GM18951 (cell line): Measurements from ENCODE around the gene IGFL4.

Source experiments
- POLR2A ChIP-seq: IDR thresholded peaks from 4 replicates; pipeline ENCODE4 v1.6.1; 2011; ENCODE audit warnings: mild to moderate bottlenecking; ENCODE audit not compliant: insufficient read length, insufficient read depth; ENCODE audit errors: extremely low read depth
- in situ Hi-C: fragments of 300-500 bp; cut with MboI; formaldehyde crosslinking; loops from one replicate; pipeline ENCODE4 v1.12.0; 2022; ENCODE audit warnings: low sequenced_read_pairs, mixed read lengths, inconsistent platforms; ENCODE audit not compliant: unreplicated experiment

IGFL4 gene

DNA sequence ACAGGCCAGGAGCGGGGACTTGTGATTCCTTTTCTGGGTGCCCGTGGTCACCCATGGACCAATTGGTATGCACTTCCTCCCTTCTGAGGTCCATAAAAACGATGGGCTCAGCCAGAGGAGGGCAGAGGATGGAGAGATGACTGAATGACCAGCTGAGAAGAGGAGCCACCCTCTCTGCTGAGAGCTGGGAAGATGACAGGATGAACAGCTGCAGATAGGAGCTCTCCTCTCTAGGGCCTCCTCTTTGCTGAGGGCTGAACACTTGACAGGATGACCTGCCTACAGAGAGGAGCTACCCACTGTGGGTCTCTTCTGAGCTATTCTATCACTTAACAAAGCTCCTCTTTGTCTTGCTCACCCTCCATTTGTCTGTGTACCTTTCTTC lies 4.1 kb downstream of the IGFL4 start:
- in situ Hi-C loops = no loop called here
- TF ChIP-seq POLR2A = no peak

DNA sequence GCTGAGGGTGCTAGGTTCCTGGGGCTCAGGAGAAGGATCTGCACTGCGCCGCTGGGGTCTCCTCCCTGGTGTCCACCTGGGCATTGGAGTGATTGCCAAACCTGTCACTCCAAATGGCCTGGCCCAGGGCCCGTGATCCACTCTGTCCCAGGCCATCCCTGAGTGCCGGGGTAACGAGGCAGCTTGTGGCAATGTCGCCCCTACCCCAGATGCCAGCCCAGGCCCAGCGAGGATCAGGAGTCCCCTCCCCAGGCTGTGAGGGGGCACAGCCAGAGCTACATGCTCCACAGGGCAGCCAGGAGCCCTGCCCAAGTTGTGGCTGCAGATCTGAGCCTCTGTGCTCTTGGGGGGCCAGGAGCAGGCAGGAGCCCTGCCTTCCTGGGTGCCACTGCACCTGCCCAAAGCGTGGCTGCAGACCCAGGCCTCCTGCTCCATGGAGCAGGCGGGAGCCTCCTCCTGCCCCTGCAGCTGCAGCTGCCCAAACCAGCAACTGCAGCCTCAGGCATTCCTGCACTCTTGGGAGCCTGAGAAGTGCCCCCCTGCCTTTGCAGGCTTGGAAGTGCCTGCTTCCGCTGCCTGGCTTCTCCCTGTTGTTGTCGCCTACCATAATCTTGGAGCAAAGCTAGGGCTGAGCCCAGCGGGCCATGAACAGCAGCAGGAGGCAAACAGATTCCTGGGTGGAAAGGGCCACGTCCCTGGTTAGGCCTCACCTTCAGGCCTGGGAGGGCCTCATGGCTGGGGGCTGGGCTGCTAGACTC lies 4.6 kb downstream of the IGFL4 start:
- in situ Hi-C loops = no loop called here
- no peak for TF ChIP-seq POLR2A

DNA sequence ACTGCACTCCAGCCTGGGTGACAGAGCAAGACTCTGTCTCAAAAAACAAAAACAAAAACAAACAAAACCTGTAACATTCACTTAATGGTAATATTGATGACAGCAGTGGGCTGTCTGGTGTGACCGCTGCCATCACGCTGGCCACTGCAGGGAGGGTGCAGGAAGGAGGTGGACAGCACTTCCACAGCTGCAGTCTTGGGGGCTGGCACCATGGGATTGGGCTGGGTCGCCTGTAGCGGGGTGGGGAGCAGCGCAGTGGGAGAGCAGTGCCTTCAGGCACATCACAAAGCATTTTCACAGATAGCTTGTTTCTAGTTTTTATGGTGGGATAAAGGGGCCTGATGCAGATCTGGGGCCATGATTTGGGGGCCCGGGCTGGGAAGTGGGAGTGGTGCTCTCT lies 5.3 kb downstream of the IGFL4 start:
- TF ChIP-seq POLR2A = no peak
- in situ Hi-C loops = no loop called here

DNA sequence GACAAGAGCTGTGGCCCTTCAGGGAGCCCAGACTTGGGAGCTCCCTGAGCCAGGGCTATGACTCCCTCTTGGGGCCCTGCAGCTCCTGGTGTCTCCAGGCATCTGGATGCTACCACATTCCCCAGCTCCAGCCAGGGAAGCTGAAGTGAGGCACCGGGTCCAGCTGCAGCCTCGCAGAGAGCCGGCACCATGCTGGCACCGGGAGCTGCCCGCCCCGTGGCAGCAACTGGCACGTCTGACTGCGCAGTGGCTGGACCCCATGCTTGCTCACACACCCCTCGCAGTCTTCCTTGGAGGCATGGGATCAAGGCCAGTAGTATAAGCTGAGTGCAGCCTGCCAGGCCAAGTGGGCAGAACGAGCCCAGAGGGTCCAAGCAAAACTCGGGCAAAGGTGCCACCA lies 7.4 kb downstream of the IGFL4 start:
- in situ Hi-C loops = no loop called here
- no peak for TF ChIP-seq POLR2A

DNA sequence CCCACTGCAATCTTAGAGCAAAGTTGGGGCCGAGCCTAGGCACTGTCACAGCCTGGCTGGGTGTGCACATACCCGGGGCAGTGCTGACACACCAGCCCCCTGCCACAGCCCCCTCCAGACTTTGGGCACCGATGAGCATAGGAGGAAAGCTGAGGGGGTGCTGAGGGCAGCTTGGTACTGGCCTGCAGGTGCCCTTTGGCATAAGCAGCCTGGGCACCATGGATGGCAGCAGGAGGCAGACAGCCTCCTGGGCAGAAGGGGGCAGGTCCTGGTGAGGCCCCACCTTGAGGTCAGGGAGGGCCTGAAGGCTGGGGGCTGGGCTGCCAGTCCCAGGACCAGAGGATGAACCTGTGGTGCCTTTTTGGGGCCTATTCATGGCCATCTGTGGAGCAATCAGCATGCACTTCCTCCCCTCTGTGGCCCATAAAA lies 8.2 kb downstream of the IGFL4 start:
- TF ChIP-seq POLR2A = no peak
- in situ Hi-C loops = no loop called here

DNA sequence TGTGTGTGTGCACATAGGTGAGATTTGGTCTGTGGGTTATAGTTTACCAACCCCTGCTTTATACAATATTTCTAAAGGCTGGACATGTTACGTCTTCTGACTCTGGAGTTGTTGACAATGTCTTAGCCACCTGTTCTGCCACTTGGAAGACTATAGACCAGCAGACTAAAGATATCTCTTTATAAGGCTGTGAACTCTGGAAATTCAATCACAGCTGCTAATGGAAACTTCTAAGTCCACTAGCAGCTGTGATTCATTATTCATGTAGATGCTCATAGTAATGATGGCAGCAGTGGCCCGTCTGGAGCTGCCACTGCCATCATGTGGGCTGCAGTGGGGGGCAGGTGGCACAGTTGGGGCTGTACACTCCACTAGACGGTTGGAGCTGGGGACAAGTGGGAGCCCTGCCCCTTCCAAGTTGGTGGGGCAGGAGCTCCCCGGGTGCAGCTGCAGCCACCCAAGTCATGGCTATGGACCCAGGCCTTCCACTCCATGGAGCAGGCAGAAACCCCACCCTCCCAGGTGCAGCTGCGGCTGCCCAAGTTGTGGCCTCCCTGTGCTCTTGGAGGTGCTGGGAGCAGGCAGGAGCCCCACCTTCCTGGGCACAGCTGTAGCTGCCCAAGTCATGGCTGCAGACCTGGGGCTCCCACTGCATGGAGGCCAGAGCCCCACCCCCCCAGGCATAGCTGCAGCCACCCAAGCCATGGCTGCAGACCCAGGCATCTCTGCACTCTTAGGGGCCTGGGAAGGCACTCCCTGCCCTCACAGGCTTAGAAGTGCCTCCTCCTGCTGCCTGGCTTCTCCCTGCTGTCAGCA lies 8.8 kb downstream of the IGFL4 start:
- no peak for TF ChIP-seq POLR2A
- in situ Hi-C loops = no loop called here

DNA sequence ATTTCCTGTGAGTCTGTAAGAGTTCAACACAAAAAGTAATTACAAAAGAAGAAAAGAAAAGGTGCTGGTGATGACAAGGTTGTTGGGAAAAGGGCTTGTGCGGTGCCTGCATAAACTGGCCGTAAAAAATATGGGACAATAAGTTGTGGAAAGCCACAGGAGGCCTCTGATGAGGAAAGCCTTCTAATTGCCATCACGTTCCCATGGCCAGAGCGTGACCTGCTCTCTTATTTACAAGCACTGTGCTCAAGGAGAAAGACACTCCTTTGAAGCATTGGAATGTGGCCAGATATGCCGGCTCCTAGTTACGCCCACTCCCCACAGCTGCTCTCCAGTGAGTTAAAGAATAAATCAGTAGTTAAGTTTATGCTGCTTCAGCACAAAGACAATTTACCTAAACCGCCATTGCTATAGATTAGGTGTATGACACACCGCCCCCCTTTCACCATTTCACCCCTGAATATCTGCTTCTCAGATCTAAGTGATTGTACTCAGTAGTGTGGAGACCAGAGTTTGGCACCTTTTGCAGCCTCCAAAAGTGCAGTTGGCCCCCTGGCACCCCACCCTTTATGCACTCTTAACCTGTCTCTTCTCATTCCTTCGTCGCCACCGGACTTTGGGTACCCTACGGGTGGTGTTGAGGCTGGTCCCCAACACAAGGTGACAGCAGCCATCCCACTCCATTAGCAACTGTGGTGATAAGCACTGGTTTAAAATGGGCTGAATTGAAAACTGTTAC lies 9.8 kb downstream of the IGFL4 start:
- in situ Hi-C loops = no loop called here
- TF ChIP-seq POLR2A = no peak

DNA sequence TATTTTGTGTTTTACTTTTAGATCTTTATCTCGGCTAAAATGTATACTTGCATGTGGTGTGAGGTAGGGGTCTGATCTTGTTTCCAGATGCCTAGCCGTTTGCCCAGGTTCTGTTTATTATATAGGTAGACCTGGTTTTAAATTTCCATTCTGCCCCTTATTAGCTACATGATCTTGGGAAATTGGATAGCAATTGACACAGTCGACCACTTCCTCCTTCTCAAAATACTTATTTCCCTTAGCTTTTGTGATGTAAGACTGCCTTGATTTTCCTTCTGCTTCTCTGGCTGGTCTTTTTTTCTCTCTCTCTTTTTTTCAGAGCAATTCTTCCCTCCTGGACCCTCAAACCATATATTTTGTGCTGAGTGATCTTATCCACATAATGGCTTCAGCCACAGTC lies 15.0 kb downstream of the IGFL4 start:
- no peak for TF ChIP-seq POLR2A
- in situ Hi-C loops = no loop called here

DNA sequence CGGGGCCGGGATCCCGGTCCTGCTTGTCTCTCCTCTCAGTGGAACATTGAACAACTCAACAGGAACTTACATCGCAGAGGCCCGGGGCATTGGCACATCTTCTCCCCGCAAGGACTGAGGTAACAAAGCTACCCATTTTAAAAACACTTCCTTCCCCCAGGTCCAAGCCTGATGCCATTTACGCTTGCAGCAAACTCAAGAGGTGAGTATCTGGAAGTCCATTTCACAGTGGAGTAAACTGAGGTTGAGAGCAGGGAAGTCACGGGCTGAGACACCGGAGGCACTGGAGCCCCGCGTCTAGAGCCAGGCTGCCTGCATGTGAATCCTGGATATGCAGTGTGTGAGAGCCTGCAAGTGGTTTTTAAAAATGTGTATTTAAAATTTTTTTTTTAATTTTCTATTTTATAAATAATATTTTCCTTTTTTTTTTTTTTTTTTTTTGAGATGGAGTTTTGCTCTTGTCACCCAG lies 17.5 kb downstream of the IGFL4 start:
- in situ Hi-C loops = no loop called here

DNA sequence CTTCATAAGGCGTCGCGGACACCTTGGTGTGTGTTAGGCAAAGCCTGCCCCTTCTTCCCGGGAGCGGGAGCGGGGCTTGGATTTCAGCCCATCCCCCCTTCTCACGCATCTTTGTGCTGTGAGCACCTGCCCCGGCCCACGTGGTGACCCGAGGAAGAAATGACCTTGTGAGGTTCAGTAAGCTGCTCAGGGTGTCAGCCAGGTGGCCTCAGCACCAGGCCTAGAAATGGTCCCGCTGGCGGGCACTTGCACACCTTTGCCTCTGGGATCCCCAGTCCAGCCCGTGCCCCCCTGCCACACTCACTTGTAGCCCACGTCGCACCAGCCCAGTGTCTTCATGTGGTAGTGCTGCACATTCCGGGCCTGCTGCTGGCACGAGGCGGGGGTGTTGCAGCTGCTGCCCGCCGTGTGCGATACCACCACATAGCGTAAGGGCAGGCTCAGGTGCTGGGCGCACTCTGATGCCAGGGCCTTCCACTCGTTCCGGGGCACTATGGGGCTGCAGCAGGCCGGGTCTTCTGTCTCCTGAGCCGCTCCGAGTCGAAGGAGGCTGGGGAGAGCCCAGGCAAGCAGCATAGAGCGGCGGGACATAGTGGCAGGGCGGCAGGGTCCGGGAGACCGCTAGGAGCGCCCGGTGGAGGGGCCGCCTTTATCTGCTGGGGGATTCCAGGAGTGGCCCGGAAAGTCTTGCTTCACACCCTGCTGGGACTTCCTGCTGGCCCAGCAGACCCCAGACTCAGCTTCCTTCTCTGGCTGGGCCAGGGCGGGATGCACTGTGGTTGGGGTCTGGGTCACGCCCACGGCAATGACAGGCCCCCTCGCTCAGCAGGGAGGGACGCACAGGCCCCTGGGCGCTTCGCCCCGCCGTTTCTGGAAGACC lies 18.1 kb downstream of the IGFL4 start, which contains the start of gene PGLYRP1:
Gene PGLYRP1, minus strand, starts transcription at position 623 of the 880 bp plus-strand sequence. Its CDS starts 32 bp downstream, at position 591.
- no peak for TF ChIP-seq POLR2A

More for the DNA sequence above, 17.5 kb downstream of the IGFL4 start:
- no peak for TF ChIP-seq POLR2A

DNA sequence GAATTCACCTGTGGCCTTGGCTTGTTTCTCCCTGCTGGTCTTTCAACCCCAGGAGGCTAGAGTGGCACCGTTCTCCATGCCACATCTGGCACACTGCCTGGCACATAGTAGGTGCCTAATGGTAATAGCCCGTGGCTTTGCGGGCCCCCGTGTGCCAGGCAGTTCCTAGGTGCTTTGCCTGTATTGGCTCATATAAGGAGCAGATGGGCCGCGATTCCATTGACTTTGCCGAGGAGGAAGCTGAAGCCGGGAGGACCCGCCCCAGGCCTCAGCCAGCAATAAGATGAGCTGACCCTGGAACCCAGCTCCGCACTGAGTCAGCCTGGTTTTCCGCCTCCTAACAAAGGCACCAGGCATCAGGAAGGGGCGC lies 18.8 kb downstream of the IGFL4 start:
- in situ Hi-C loops = no loop called here
- TF ChIP-seq POLR2A = no peak

More for the DNA sequence above, 18.1 kb downstream of the IGFL4 start, which contains the start of gene PGLYRP1:
- in situ Hi-C loops = no loop called here

DNA sequence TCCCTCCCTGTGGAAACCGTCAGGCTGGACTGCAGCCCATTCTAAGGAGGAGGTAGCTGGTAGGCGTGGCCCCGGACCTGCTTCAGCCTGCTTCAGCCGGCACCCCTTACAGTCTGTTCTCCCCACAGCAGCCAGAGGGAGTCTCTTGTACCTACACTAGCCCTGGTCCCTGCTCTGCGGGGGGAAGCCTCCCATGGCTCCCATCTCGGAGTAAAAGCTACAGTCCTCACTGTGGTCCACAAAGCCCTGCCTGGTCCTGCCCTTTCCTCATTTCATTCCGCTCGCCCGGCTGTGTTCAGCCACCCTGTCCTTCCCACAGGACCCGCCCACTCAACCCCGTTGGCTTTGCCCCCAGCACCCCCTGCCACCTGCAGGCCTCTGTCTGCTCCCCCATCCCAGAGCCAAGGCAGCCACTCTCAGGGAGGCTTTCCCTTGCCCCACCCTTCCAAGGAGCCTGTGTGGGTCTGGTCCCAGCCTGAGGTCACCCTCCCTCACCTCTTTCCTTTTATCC lies 19.2 kb downstream of the IGFL4 start:
- in situ Hi-C loops = no loop called here

More for the DNA sequence above, 19.2 kb downstream of the IGFL4 start:
- no peak for TF ChIP-seq POLR2A
